IMR-90 (cell line): ENCODE measurements around the gene CNP. TPM values are rescaled to one million over a fixed set of nuclear protein-coding genes. Genes with fewer than 3 reads are reported as not detected.
A peak's percentile ranks its signal among the peaks of the same experiment; 100 is the strongest.
"Not testable (repeated sequence)": the region's sequence is repeated elsewhere in the genome, so short reads cannot be mapped to it uniquely, and the experiment has no call there.

ENCODE experiments used
- ATAC-seq: fragments of 200-7000 bp; cut with Tn5 transposase; 2 replicates; pipeline ENCODE4 v1.9.1; 2020; ENCODE audit warnings: low read depth, mild to moderate bottlenecking, moderate library complexity
- BruUV-seq: library from RNA; stranded (reverse); fragments of 400-500 nt; replicated peaks from 2 replicates; lab custom pipeline; 2021; lab: Mats Ljungman, UMichigan
- CTCF ChIA-PET: fragments of 300-600 bp; formaldehyde crosslinking; extraction: SDS; loops from one replicate; lab custom pipeline; 2021; ENCODE audit warnings: antibody characterized with exemption; lab: Yijun Ruan, JAX
- POLR2A ChIA-PET: fragments of 300-600 bp; sonication (Branson Sonifier 250); formaldehyde crosslinking; loops from one replicate; lab custom pipeline; 2022; ENCODE audit warnings: antibody characterized with exemption; ENCODE audit not compliant: unreplicated experiment; lab: Charles Lee
- DNase-seq: peaks from one replicate; pipeline ENCODE4 v3.0.0; 2013
- H2AFZ ChIP-seq: replicated peaks from 2 replicates; pipeline ENCODE3; 2013; ENCODE audit warnings: low read length, mild to moderate bottlenecking; ENCODE audit not compliant: poor library complexity
- H2AK5ac ChIP-seq: 2 replicates; pipeline ENCODE4 v1.6.1; 2013; ENCODE audit warnings: low read depth, low read length, inconsistent platforms
- H2AK9ac ChIP-seq: replicated peaks from 2 replicates; pipeline ENCODE3; 2013; ENCODE audit warnings: mild to moderate bottlenecking, low read depth, low read length, moderate library complexity; ENCODE audit not compliant: poor library complexity
- H2BK120ac ChIP-seq: 2 replicates; pipeline ENCODE4 v1.6.1; 2013; ENCODE audit warnings: low read depth, low read length, inconsistent platforms
- H2BK15ac ChIP-seq: 3 replicates; pipeline ENCODE4 v1.6.1; 2013; ENCODE audit warnings: low read depth, low read length, inconsistent platforms
- H2BK20ac ChIP-seq: 2 replicates; pipeline ENCODE4 v1.6.1; 2013; ENCODE audit warnings: low read depth, mild to moderate bottlenecking, inconsistent platforms, low read length, moderate library complexity
- H2BK5ac ChIP-seq: 2 replicates; pipeline ENCODE4 v1.6.1; 2013; ENCODE audit warnings: mild to moderate bottlenecking, low read depth, low read length, inconsistent platforms; ENCODE audit not compliant: poor library complexity, severe bottlenecking
- H3K14ac ChIP-seq: replicated peaks from 2 replicates; pipeline ENCODE4 v1.6.1; 2013; ENCODE audit warnings: low read depth, low read length, inconsistent platforms
- H3K18ac ChIP-seq: 2 replicates; pipeline ENCODE4 v1.6.1; 2013; ENCODE audit warnings: low read depth, low read length, control low read depth
- H3K23ac ChIP-seq: 2 replicates; pipeline ENCODE4 v1.6.1; 2013; ENCODE audit warnings: low read depth, low read length, inconsistent platforms
- H3K27ac ChIP-seq: 2 replicates; pipeline ENCODE4 v1.5.1; 2013; ENCODE audit warnings: mild to moderate bottlenecking, control low read depth, low read length; ENCODE audit not compliant: insufficient read depth
- H3K27me3 ChIP-seq: 2 replicates; pipeline ENCODE4 v1.6.1; 2013; ENCODE audit warnings: low read length; ENCODE audit not compliant: control insufficient read depth, insufficient read depth
- H3K36me3 ChIP-seq: 2 replicates; pipeline ENCODE4 v1.6.1; 2013; ENCODE audit warnings: low read length, mixed read lengths; ENCODE audit not compliant: control insufficient read depth, insufficient read depth
- H3K4ac ChIP-seq: 2 replicates; pipeline ENCODE4 v1.6.1; 2013; ENCODE audit warnings: low read depth, low read length, inconsistent platforms
- H3K4me1 ChIP-seq: 2 replicates; pipeline ENCODE4 v1.6.1; 2013; ENCODE audit warnings: low read length, mixed read lengths; ENCODE audit not compliant: control insufficient read depth, insufficient read depth
- H3K4me2 ChIP-seq: 2 replicates; pipeline ENCODE4 v1.6.1; 2013; ENCODE audit warnings: low read depth, mild to moderate bottlenecking, control low read depth, low read length, moderate library complexity
- H3K4me3 ChIP-seq: 2 replicates; pipeline ENCODE4 v1.5.1; 2013; ENCODE audit warnings: low read depth, mild to moderate bottlenecking, control low read depth, low read length, moderate library complexity; ENCODE audit not compliant: insufficient read depth
- H3K56ac ChIP-seq: 2 replicates; pipeline ENCODE4 v1.6.1; 2013; ENCODE audit warnings: low read length, inconsistent platforms; ENCODE audit not compliant: insufficient read depth; ENCODE audit errors: extremely low read depth
- H3K79me1 ChIP-seq, 2 experiments: 2 replicates each; pipeline ENCODE4 v1.6.1; 2013; ENCODE audit warnings: low read length in 2 of 2, inconsistent platforms in 1 of 2, low read depth in 1 of 2
- H3K9ac ChIP-seq: 2 replicates; pipeline ENCODE4 v1.6.1; 2013; ENCODE audit warnings: low read depth, low read length, control low read depth
- H3K9me1 ChIP-seq: 2 replicates; pipeline ENCODE4 v1.6.1; 2013; ENCODE audit warnings: low read length, inconsistent platforms; ENCODE audit not compliant: insufficient read depth
- H3K9me3 ChIP-seq: 2 replicates; pipeline ENCODE4 v1.6.1; 2013; ENCODE audit warnings: low read length; ENCODE audit not compliant: control insufficient read depth, insufficient read depth
- H4K20me1 ChIP-seq: 2 replicates; pipeline ENCODE4 v1.6.1; 2013; ENCODE audit warnings: low read length, inconsistent platforms; ENCODE audit not compliant: insufficient read depth
- H4K5ac ChIP-seq: 2 replicates; pipeline ENCODE4 v1.6.1; 2013; ENCODE audit warnings: mild to moderate bottlenecking, low read depth, low read length, control low read depth
- H4K8ac ChIP-seq, 2 experiments: 2 replicates each; pipeline ENCODE4 v1.6.1; 2013; ENCODE audit warnings: low read depth in 2 of 2, low read length in 2 of 2, control low read depth in 1 of 2, inconsistent platforms in 1 of 2
- H4K91ac ChIP-seq: 2 replicates; pipeline ENCODE4 v1.6.1; 2013; ENCODE audit warnings: low read depth, low read length, inconsistent platforms; ENCODE audit not compliant: insufficient read depth
- MAFK ChIP-seq: IDR thresholded peaks from 2 replicates; pipeline ENCODE4 v1.6.1; 2012; ENCODE audit warnings: low read depth, low read length, improper control_type of control experiment
- MAZ ChIP-seq: IDR thresholded peaks from 2 replicates; pipeline ENCODE4 v1.6.1; 2012; ENCODE audit warnings: low read depth, mild to moderate bottlenecking, low read length, improper control_type of control experiment, moderate library complexity, borderline replicate concordance
- RAD21 ChIP-seq: IDR thresholded peaks from 2 replicates; pipeline ENCODE4 v1.6.1; 2012; ENCODE audit warnings: low read length, improper control_type of control experiment
- WGBS, 2 experiments: methylation state at CpG; one replicate each; pipeline versions ENCODE4 v1.1.5 to v1.1.7; 2013; ENCODE audit warnings: missing lambda C conversion rate in 2 of 2; ENCODE audit not compliant: insufficient read length in 1 of 2; ENCODE audit errors: extremely low coverage in 2 of 2; 5-methylcytosine and 5-hydroxymethylcytosine counted together
- dilution Hi-C: fragments of 300-500 bp; cut with HindIII; formaldehyde crosslinking; loops from one replicate; pipeline ENCODE4 v1.14.3; 2018; ENCODE audit warnings: low sequenced_read_pairs; ENCODE audit not compliant: unreplicated experiment
- in situ Hi-C: fragments of 300-500 bp; cut with MboI; formaldehyde crosslinking; loops from 3 replicates; pipeline ENCODE4 v1.14.3; 2019; ENCODE audit warnings: low sequenced_read_pairs, inconsistent platforms, mixed read lengths
- intact Hi-C: fragments of 100-400 bp; cut with micrococcal nuclease; formaldehyde crosslinking; loops from 2 replicates; pipeline ENCODE4 v1.10.0; 2022
- polyA plus RNA-seq, 3 experiments: library from polyadenylated mRNA; depleted of rRNA; stranded (reverse); fragments of >200 nt; gene quantifications; 2 replicates each; pipeline ENCODE4 v1.2.3, GENCODE V29; 2012; ENCODE audit warnings: low replicate concordance in 1 of 3
- total RNA-seq: library from RNA; depleted of rRNA; stranded (reverse); fragments of >200 nt; gene quantifications from 2 replicates; pipeline ENCODE4 v1.2.3, GENCODE V29; 2012

Gene CNP
- total and polyA plus RNA-seq, 2 of the 4 experiments (the other 2 are of a cell fraction) = 45.5 to 46.4 TPM

DNA sequence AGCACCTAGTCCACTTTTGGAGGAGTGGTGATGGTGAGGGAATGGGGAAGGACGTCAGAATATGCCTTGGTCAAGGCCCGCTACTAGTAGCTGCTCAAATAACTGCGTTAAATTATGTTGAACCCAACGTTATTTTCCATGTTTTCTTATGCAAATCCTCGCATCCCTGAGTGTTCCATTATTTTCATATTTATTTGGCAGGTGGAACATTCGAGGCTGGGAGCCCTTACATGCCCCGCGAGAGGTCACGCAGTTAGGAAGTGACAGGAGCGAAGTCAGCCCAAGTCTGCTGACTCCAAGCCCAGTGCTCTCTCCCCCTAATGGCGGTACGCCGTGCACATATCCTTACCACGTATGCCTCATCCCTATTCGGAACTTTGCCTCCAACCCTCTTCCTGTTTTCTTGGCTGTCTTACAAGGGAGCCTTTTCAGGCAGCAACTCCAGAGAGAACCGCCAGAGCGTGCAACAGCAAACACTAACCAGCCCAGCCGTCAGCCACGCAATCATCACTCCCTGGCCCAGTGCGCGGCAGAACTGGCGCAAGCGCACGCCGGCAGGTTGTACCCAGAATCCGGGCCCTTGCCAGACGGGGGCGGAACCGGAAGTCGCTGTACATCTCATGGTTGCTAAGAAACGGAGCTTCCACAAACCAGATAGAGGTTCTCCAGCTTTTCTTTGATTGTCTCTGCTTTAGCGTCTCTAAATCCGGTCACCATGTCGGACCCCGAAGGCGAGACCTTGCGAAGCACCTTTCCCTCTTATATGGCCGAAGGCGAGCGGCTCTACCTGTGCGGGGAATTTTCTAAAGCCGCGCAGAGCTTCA is 36.4 kb upstream of the CNP start, which contains the start of gene ODAD4 (continued):
- TF ChIP-seq RAD21 (peak; percentile 58), MAZ (peak; percentile 37; the same call in 1 of the 2 replicates), MAFK (no peak)

DNA sequence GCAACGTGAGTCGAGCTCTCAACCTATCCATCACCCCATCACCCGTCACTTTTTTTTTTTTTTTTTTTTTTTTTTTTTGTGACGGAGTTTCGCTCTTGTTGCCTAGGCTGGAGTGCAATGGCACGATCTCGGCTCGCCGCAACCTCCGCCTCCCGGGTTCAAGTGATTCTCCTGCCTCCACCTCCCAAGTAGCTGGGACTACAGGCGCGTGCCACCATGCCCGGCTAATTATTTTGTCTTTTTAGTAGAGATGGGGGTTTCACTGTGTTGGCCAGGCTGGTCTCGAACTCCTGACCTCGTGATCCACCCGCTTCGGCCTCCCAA is 35.8 kb upstream of the CNP start:
- H3K27me3 ChIP-seq, H3K4me1 ChIP-seq, H2BK15ac ChIP-seq, H4K20me1 ChIP-seq, H2BK5ac ChIP-seq, DNase-seq, H2BK20ac ChIP-seq, H3K36me3 ChIP-seq, H3K56ac ChIP-seq, in situ Hi-C loops, H3K23ac ChIP-seq, H3K9me3 ChIP-seq, H2AK5ac ChIP-seq, ATAC-seq, H3K9me1 ChIP-seq, dilution Hi-C loops, BruUV-seq, H3K18ac ChIP-seq: not testable (repeated sequence)
- ChIA-PET CTCF (interaction anchor here (0.6 kb wide), 1 partner anchor 28 kb away, joined by 3 read pairs; no protein-coding TSS in a partner anchor), POLR2A (interaction anchor here (1.5 kb wide), 1 partner anchor 12 kb away, joined by 7 read pairs; the partner anchor contains the start of gene ACLY)
- Histone ChIP-seq H4K91ac (peak overlapping the region; percentile 35; the same call in 1 of the 2 replicates), H3K79me1 (peaks cover 3 to 13% of the 10 kb centered on the region in 2 experiments; a peak in 2 of 4 replicates), H3K9ac (peak overlapping the region; percentile 46), H2AK9ac (peak overlapping the region; percentile 74), H4K8ac (peak overlapping the region; percentile 64 to 94; a peak in 3 of 4 replicates), H2BK120ac (0 out of 2 replicates have a peak overlapping the region, but pooled peaks have one; percentile 22), H3K4me2 (peak overlapping the region; percentile 86), H3K14ac (peak overlapping the region; percentile 80; the same call in 1 of the 2 replicates), H3K4me3 (peak overlapping the region; percentile 46), H2AFZ (peak overlapping the region; percentile 96), H4K5ac (0 out of 2 replicates have a peak overlapping the region, but pooled peaks have one; percentile 56), H3K27ac (peak overlapping the region; percentile 47), H3K4ac (peak overlapping the region; percentile 57; the same call in 1 of the 2 replicates)
- WGBS, 2 experiments = 73% methylated on average over 4 of the region's 18 CpGs; no CpG with 5 or more reads in 1 of the 2 experiments
- intact Hi-C loops = loop anchor here (1.0 kb wide), 1 partner anchor 11 kb away; no protein-coding TSS in a partner anchor

DNA sequence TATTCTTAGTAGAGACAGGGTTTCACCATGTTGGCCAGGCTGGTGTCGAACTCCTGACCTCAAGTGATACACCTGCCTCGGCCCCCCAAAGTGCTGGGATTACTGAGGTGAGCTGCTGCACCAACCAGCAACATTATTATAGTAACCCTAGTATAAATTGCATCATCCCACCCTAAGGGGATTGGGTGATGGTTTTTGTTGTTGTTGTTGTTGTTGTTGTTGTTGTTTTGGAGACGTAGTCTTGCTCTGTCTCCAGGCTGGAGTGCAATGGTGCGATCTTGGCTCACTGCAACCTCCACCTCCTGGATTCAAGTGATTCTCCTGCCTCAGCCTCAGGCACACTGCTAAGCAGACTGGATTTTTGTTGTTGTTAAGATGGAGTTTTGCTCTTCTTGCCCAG is 34.9 kb upstream of the CNP start:
- H4K91ac ChIP-seq, CTCF ChIA-PET, H3K14ac ChIP-seq, H2AK9ac ChIP-seq, H3K27me3 ChIP-seq, H3K4me1 ChIP-seq, ATAC-seq, H3K27ac ChIP-seq, H4K8ac ChIP-seq, H3K56ac ChIP-seq, H3K18ac ChIP-seq, H3K4me2 ChIP-seq, H4K20me1 ChIP-seq, H3K23ac ChIP-seq, H2AK5ac ChIP-seq, intact Hi-C loops, H4K5ac ChIP-seq, H3K9me3 ChIP-seq, H2BK15ac ChIP-seq, H3K9ac ChIP-seq, DNase-seq, in situ Hi-C loops, H2BK120ac ChIP-seq, H3K36me3 ChIP-seq, H3K9me1 ChIP-seq, POLR2A ChIA-PET, H3K4me3 ChIP-seq, dilution Hi-C loops, BruUV-seq, H2AFZ ChIP-seq, H3K4ac ChIP-seq, H2BK5ac ChIP-seq, H2BK20ac ChIP-seq: not testable (repeated sequence)
- peaks cover 3 to 13% of the 10 kb centered on the region in 2 experiments; a peak in 2 of 4 replicates for H3K79me1 ChIP-seq
- no CpG with 5 or more reads among the region's 4 CpGs for WGBS, 2 experiments
